Thoracic aorta (tissue), 2 donors: ENCODE results near the gene GATD1. TPM values are rescaled to one million over a fixed set of nuclear protein-coding genes. Genes with fewer than 3 reads are reported as not detected.

Experiments
- ATAC-seq: fragments of 150-250 bp; one replicate; pipeline ENCODE4 v1.8.0; 2017; ENCODE audit warnings: low read depth; ENCODE audit not compliant: insufficient number of reproducible peaks, low FRiP score
- DNase-seq: peaks from one replicate; pipeline ENCODE4 v3.0.0-alpha.2; 2020; ENCODE audit warnings: low spot score
- H3K27ac ChIP-seq, 2 donors: fragments of 200-600 bp; sonication (generic); 1 replicate in 1 of 2; 2 replicates in 1 of 2; pipeline ENCODE4 v1.5.1; 2016; ENCODE audit warnings: mild to moderate bottlenecking in 2 of 2, moderate library complexity in 2 of 2
- H3K27me3 ChIP-seq: fragments of 200-600 bp; sonication (generic); replicated peaks from 2 replicates; pipeline ENCODE4 v1.6.0; 2016; ENCODE audit warnings: mild to moderate bottlenecking; ENCODE audit not compliant: insufficient read depth
- H3K36me3 ChIP-seq: fragments of 200-600 bp; sonication (generic); one replicate; pipeline ENCODE4 v1.5.1; 2016
- H3K4me1 ChIP-seq, 2 donors: fragments of 200-600 bp; sonication (generic); 1 replicate in 1 of 2; 2 replicates in 1 of 2; pipeline versions ENCODE4 v1.5.1 to v1.6.0; 2016; ENCODE audit warnings: low read depth in 2 of 2, mild to moderate bottlenecking in 1 of 2; ENCODE audit not compliant: control insufficient read depth in 1 of 2
- H3K4me3 ChIP-seq: fragments of 200-600 bp; sonication (generic); 2 replicates; pipeline ENCODE4 v1.5.1; 2016; ENCODE audit warnings: mild to moderate bottlenecking
- H3K9me3 ChIP-seq: fragments of 200-600 bp; sonication (generic); 2 replicates; pipeline ENCODE4 v1.5.1; 2016
- CTCF ChIP-seq: fragments of 200-600 bp; sonication (generic); IDR thresholded peaks from one replicate; pipeline ENCODE4 v1.5.1; 2019; ENCODE audit warnings: antibody characterized with exemption
- total RNA-seq, 2 donors: library from RNA; depleted of rRNA; stranded (reverse); fragments of >200 nt; gene quantifications; one replicate each; pipeline versions ENCODE4 v1.1.0 to v1.2.3, GENCODE V29; 2016

GATD1 gene
- total RNA-seq, 2 donors from 2014 or later, result 32.5 to 48.7 TPM

DNA sequence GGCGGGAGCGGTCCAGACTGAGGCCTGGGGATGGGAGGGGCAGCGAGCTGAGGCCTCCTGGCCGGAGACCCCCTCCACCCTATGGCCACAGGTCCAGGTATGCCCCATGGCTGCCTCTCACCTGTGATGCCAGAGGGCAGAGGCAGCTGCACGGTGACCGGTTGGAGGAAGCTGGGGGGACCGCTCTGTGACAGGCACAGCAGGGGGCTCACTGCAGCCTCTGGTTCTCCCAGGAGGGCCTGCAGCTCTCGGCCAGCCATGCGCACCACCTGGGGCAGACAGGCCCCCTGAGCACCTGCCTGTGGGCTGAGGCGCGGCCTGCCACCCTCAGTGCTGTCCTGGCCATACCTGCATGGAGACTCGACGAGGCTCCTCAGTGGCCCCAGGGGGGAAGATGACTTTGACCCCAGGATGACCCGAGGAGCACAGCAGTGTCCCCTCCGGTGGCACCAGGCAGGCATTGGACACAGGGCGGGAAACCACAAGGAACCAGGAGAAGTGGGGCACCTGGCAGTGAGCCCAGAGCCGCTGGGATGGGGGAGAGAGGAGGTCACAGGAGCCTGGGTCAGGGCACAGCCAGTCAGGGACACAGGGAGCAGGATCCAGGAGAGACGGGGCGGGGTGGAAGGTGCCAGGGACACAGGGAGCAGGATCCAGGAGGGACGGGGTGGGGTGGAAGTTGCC is 24.0 kb upstream of the GATD1 start:
- ATAC-seq, result no peak
- Histone ChIP-seq H3K27me3 (no peaks in the 10 kb centered on the region), H3K9me3 (no peaks in the 10 kb centered on the region), H3K27ac (no peak overlapping the region), H3K4me1 (peaks cover 15 to 36% of the 10 kb centered on the region in 2 donors), H3K4me3 (no peak overlapping the region), H3K36me3 (peaks cover 18% of the 10 kb centered on the region)
- DNase-seq, result no peak
- TF ChIP-seq CTCF, result no peak

DNA sequence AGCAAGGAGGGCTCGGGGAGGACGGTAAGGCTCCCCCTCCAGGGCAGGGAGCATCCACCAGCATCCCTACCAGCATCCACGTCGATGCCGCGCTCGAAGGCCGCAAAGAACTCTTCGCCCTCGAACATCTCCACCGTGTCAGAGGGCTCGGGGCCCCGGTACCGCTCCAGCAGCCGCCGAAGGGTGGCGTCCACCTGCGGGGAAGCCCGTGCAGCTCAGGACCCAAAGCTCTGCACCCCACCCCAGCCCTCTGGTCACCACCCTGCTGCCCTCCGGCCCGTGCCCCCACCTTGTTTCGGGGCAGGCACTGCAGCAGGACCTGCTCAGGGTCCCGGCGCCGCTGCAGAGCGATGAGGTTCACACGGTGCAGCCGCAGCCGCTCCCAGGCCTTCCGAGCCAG is 23.2 kb upstream of the GATD1 start:
- no peaks in the 10 kb centered on the region for H3K9me3 ChIP-seq
- peaks cover 18 to 41% of the 10 kb centered on the region in 2 donors for H3K4me1 ChIP-seq
- H3K4me3 ChIP-seq, result no peak overlapping the region
- TF ChIP-seq CTCF, result no peak
- peaks cover 18% of the 10 kb centered on the region for H3K36me3 ChIP-seq
- H3K27ac ChIP-seq, result no peak overlapping the region
- no peak for ATAC-seq
- H3K27me3 ChIP-seq, result no peaks in the 10 kb centered on the region
- DNase-seq, result no peak

GRCh38 chr11:799641-800316 is 22.5 kb upstream of the GATD1 start:
- Histone ChIP-seq H3K36me3 (peaks cover 18% of the 10 kb centered on the region), H3K4me3 (no peak overlapping the region), H3K4me1 (peaks cover 18 to 47% of the 10 kb centered on the region in 2 donors), H3K27me3 (no peaks in the 10 kb centered on the region), H3K9me3 (no peaks in the 10 kb centered on the region), H3K27ac (no peak overlapping the region)
- ATAC-seq (no peak), DNase-seq (no peak)
- no peak for TF ChIP-seq CTCF

GRCh38 chr11:798093-798713 is 20.9 kb upstream of the GATD1 start, which contains the start of gene SLC25A22:
Gene SLC25A22 (minus strand): TSS chr11:798281. CDS start chr11:795006, 3,275 bp downstream.
- Histone ChIP-seq H3K27ac (peak within 1 kb of the TSS; percentile 69 to 79), H3K4me3 (peak within 1 kb of the TSS; percentile 86), H3K27me3 (no peaks in the 10 kb centered on the region), H3K4me1 (peaks cover 10 to 34% of the 10 kb centered on the region in 2 donors), H3K36me3 (peaks cover 18% of the 10 kb centered on the region), H3K9me3 (no peaks in the 10 kb centered on the region)
- TF ChIP-seq CTCF, result peak; percentile 82
- no peak for DNase-seq
- peak; percentile 52 for ATAC-seq
